ENCODE measurements around the gene LPP. TPM values are rescaled to one million over a fixed set of nuclear protein-coding genes. Genes with fewer than 3 reads are reported as not detected.

LPP gene
- total and polyA plus RNA-seq, 10 of the 15 experiments (the other 5 are each of a cell fraction or from before 2014, with no cell fraction given): under 0.01 to 0.62 (median 0.03) TPM

DNA sequence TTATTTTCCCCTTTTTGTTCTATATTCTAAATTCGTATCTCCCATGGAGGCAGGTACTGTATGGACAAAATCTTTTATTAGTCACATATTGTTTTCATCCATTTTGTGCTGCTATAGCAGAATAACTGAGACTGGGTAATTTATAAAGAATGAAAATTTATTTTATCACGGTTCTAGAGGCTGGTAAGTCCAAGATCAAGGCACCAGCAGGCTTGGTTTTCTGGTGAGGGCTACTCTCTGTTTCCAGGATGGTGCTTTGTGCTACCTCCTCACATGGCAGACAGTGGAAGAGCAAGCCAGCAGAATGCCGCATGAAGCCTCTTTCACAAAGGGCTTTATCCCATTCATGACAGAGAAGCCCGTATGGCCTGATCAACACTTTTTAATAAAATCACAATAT, 595.9 kb downstream of the LPP start:
- RAD21 ChIA-PET (ENCODE audit: unreplicated experiment): interaction anchor here (1.3 to 2.9 kb wide), 2 partner anchors 1007 to 1009 kb away, joined by 6 to 29 read pairs; no protein-coding TSS in a partner anchor
- 37% methylated on average over 4 of the region's 4 CpGs for WGBS (ENCODE audit: insufficient coverage, insufficient replicate concordance, low lambda C conversion rate, missing lambda C conversion rate)

DNA sequence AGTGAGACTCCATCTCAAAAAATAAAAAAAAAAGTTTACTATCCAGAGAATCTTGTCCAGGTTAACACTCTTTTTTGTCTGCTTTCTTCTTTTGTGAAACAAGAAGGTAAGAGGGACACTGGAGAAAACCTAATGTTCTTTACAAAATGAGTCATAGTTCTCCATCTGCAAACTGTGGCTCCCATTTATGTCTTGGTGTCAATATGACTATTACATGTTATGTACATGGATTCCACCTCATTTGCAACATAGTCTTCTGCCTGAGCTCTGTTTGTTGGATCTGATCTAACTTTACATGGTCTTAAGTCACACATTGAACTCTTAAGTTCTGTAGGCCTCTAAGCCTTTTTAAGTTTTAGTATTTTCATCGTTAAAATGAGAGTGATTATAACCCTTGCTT, 596.7 kb downstream of the LPP start:
- no peak overlapping the region for H3K4me2 ChIP-seq (ENCODE audit: control insufficient read depth, insufficient read depth)
- ChIA-PET RAD21 (ENCODE audit: unreplicated experiment) (no interaction called here), CTCF (interaction anchor here (0.9 to 3.1 kb wide), 4 partner anchors 205 to 1198 kb away, joined by 3 to 19 read pairs (median 6); no protein-coding TSS in a partner anchor), SMC1A (ENCODE audit: uncharacterized antibody, unreplicated experiment) (interaction anchor here (1.1 kb wide), 1 partner anchor 1007 kb away, joined by 3 read pairs; no protein-coding TSS in a partner anchor), POLR2A (no interaction called here)
- H2AFZ ChIP-seq (ENCODE audit: control insufficient read depth, low read depth, low read length): no peak overlapping the region
- no peak overlapping the region for H3K9ac ChIP-seq (ENCODE audit: control insufficient read depth, insufficient read depth, low read length)
- BruUV-seq (replicated peaks): no TSS peak
- H3K4me3 ChIP-seq: no peak overlapping the region
- DNase-seq (ENCODE audit: low read depth, low spot score) (no peak), FAIRE-seq (no peak), ATAC-seq (no peak)
- WGBS (ENCODE audit: insufficient coverage, insufficient replicate concordance, low lambda C conversion rate, missing lambda C conversion rate): 40% methylated on average over 1 of the region's 1 CpG
- no peak overlapping the region for H3K27ac ChIP-seq (ENCODE audit: control insufficient read depth, insufficient read depth)
- no peaks in the 10 kb centered on the region for H3K9me3 ChIP-seq (replicated peaks; ENCODE audit: control insufficient read depth, insufficient read depth, low read length)
- H3K4me1 ChIP-seq (ENCODE audit: control insufficient read depth, insufficient read depth, low read length): peaks cover 12% of the 10 kb centered on the region
- intact Hi-C loops (cut with micrococcal nuclease; ENCODE audit: unreplicated experiment): no loop called here
- H4K20me1 ChIP-seq (ENCODE audit: control insufficient read depth, insufficient read depth): no peaks in the 10 kb centered on the region
- H3K36me3 ChIP-seq (ENCODE audit: control insufficient read depth in 2 of 2, insufficient read depth in 2 of 2, low read length in 1 of 2): no peaks in the 10 kb centered on the region
- in situ Hi-C loops (cut with MboI): loop anchor here (5.0 kb wide), 1 partner anchor 1008 kb away; no protein-coding TSS in a partner anchor
- H3K79me2 ChIP-seq (ENCODE audit: control insufficient read depth, insufficient read depth, low read length): no peaks in the 10 kb centered on the region
- H3K27me3 ChIP-seq (replicated peaks in 1 of 2; ENCODE audit: control insufficient read depth in 2 of 2, insufficient read depth in 2 of 2, low read length in 1 of 2): peaks cover 0 to 4% of the 10 kb centered on the region in 2 experiments; a peak in 1 of 4 replicates
- TF ChIP-seq NFIC (IDR thresholded peaks at IDR 0.05; ENCODE audit: low read depth, low read length): no peak
- no peak for TF ChIP-seq FOS (IDR thresholded peaks at IDR 0.05; ENCODE audit: borderline replicate concordance, extremely low read depth, insufficient read length)
- no peak for TF ChIP-seq SUPT20H (IDR thresholded peaks at IDR 0.05; ENCODE audit: borderline replicate concordance, control insufficient read depth, low read depth, low read length)
- TF ChIP-seq, protein P1, sequence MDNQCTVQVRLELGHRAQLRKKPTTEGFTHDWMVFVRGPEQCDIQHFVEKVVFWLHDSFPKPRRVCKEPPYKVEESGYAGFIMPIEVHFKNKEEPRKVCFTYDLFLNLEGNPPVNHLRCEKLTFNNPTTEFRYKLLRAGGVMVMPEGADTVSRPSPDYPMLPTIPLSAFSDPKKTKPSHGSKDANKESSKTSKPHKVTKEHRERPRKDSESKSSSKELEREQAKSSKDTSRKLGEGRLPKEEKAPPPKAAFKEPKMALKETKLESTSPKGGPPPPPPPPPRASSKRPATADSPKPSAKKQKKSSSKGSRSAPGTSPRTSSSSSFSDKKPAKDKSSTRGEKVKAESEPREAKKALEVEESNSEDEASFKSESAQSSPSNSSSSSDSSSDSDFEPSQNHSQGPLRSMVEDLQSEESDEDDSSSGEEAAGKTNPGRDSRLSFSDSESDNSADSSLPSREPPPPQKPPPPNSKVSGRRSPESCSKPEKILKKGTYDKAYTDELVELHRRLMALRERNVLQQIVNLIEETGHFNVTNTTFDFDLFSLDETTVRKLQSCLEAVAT (IDR thresholded peaks at IDR 0.05): no peak
- no peak for TF ChIP-seq CBX5 (IDR thresholded peaks at IDR 0.05; ENCODE audit: low read depth)
- no peak for TF ChIP-seq YBX1 (IDR thresholded peaks at IDR 0.05)
- no peak for TF ChIP-seq BMI1 (IDR thresholded peaks at IDR 0.05; ENCODE audit: borderline replicate concordance)
- no peak for TF ChIP-seq MYC (IDR thresholded peaks at IDR 0.05; ENCODE audit: insufficient read depth, insufficient read length, insufficient replicate concordance, low read length, severe bottlenecking)
- TF ChIP-seq POLR2A (IDR thresholded peaks at IDR 0.05; ENCODE audit: low read depth, low read length): no peak
- TF ChIP-seq CREM (IDR thresholded peaks at IDR 0.05; ENCODE audit: low read depth): no peak
- TF ChIP-seq RB1 (IDR thresholded peaks at IDR 0.05; ENCODE audit: borderline replicate concordance): no peak

More for the DNA sequence above, 595.9 kb downstream of the LPP start:
- no peak for TF ChIP-seq BACH1 (IDR thresholded peaks at IDR 0.05; ENCODE audit: borderline replicate concordance)
- TF ChIP-seq, protein P2, sequence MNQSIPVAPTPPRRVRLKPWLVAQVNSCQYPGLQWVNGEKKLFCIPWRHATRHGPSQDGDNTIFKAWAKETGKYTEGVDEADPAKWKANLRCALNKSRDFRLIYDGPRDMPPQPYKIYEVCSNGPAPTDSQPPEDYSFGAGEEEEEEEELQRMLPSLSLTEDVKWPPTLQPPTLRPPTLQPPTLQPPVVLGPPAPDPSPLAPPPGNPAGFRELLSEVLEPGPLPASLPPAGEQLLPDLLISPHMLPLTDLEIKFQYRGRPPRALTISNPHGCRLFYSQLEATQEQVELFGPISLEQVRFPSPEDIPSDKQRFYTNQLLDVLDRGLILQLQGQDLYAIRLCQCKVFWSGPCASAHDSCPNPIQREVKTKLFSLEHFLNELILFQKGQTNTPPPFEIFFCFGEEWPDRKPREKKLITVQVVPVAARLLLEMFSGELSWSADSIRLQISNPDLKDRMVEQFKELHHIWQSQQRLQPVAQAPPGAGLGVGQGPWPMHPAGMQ (IDR thresholded peaks at IDR 0.05; ENCODE audit: borderline replicate concordance): no peak
- no peak overlapping the region for H3K9ac ChIP-seq (ENCODE audit: control insufficient read depth, insufficient read depth, low read length)
- FAIRE-seq: no peak
- intact Hi-C loops (cut with micrococcal nuclease; ENCODE audit: unreplicated experiment): loop anchor here (1.0 to 2.0 kb wide), 2 partner anchors 204 to 1009 kb away; no protein-coding TSS in a partner anchor
- no peaks in the 10 kb centered on the region for H4K20me1 ChIP-seq (ENCODE audit: control insufficient read depth, insufficient read depth)
- H3K4me2 ChIP-seq (ENCODE audit: control insufficient read depth, insufficient read depth): no peak overlapping the region
- no peak for DNase-seq (ENCODE audit: low read depth, low spot score)
- no peak overlapping the region for H3K27ac ChIP-seq (ENCODE audit: control insufficient read depth, insufficient read depth)
- in situ Hi-C loops (cut with MboI): loop anchor here (5.0 kb wide), 1 partner anchor 1008 kb away; no protein-coding TSS in a partner anchor
- peaks cover 12% of the 10 kb centered on the region for H3K4me1 ChIP-seq (ENCODE audit: control insufficient read depth, insufficient read depth, low read length)
- H3K79me2 ChIP-seq (ENCODE audit: control insufficient read depth, insufficient read depth, low read length): no peaks in the 10 kb centered on the region
- CTCF ChIA-PET: interaction anchor here (0.8 to 6.2 kb wide), 8 partner anchors 15 to 1010 kb away, joined by 3 to 105 read pairs (median 4); no protein-coding TSS in a partner anchor
- no peak for ATAC-seq
- no TSS peak for BruUV-seq (replicated peaks)
- no peak overlapping the region for H3K4me3 ChIP-seq
- POLR2A ChIA-PET: no interaction called here
- no peaks in the 10 kb centered on the region for H3K36me3 ChIP-seq (ENCODE audit: control insufficient read depth in 2 of 2, insufficient read depth in 2 of 2, low read length in 1 of 2)
- no peaks in the 10 kb centered on the region for H3K9me3 ChIP-seq (replicated peaks; ENCODE audit: control insufficient read depth, insufficient read depth, low read length)
- peaks cover 0 to 6% of the 10 kb centered on the region in 2 experiments; a peak in 1 of 4 replicates for H3K27me3 ChIP-seq (replicated peaks in 1 of 2; ENCODE audit: control insufficient read depth in 2 of 2, insufficient read depth in 2 of 2, low read length in 1 of 2)
- SMC1A ChIA-PET (ENCODE audit: uncharacterized antibody, unreplicated experiment): interaction anchor here (1.1 to 3.4 kb wide), 3 partner anchors 1001 to 1011 kb away, joined by 5 to 28 read pairs (median 6); no protein-coding TSS in a partner anchor
- H2AFZ ChIP-seq (ENCODE audit: control insufficient read depth, low read depth, low read length): no peak overlapping the region

All from GM12878 (cell line).